GM04504 (cell line): Measurements from ENCODE around the gene ADAM10.
A peak's percentile ranks its signal among the peaks of the same experiment; 100 is the strongest.
"Not testable (repeated sequence)": the region's sequence is repeated elsewhere in the genome, so short reads cannot be mapped to it uniquely, and the experiment has no call there.

ENCODE experiments used
- DNase-seq: peaks from one replicate; pipeline ENCODE4 v3.0.0-alpha.2; 2012; ENCODE audit warnings: low read depth

Gene ADAM10

GRCh38 chr15:58749532-58750337 lies at the start of gene ADAM10:
TSS of gene ADAM10 (minus strand) at chr15:58749707. CDS start at chr15:58749534, 173 bp downstream.
- peak; percentile 99 for DNase-seq

DNA sequence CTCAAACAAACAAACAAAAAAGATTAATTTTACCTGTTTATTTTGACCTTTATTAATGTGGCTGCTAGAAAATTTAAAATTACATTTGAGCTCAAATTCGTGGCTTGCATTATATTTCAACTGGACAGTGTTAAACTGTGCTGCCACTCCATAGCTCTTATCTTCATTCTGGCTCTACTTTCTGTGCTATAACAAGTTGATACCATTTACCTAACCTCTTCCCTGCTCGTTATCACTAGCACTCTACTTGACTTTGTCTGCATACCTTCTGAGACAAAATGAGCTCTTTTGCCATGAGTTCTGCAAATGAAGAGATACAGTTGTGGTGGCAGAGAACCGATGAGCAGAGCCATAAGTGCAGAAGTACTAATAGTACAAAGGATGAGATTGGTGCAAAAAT lies 48.0 kb upstream of the ADAM10 start:
- DNase-seq, result no peak

DNA sequence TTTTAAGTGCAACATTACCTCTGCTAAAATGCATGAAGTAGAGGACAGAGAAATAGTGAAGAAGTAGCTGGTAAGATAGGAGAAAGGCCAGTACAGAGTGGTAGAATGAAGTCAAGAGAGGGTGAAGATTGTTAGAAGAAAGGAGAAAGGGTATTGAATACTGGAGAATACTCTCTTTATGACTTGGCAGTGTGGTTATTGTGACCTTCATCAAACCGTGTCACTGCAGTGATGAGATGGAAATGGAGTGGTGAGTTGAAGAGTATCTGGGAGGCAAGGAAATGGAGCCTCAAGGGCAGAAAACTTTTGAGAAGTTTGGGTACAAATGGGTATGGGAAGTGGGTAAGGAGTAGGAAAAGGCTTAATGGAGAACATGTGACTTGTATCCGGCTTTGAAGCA lies 46.3 kb upstream of the ADAM10 start:
- no peak for DNase-seq

GRCh38 chr15:58793862-58794261 lies 44.4 kb upstream of the ADAM10 start:
- no peak for DNase-seq

DNA sequence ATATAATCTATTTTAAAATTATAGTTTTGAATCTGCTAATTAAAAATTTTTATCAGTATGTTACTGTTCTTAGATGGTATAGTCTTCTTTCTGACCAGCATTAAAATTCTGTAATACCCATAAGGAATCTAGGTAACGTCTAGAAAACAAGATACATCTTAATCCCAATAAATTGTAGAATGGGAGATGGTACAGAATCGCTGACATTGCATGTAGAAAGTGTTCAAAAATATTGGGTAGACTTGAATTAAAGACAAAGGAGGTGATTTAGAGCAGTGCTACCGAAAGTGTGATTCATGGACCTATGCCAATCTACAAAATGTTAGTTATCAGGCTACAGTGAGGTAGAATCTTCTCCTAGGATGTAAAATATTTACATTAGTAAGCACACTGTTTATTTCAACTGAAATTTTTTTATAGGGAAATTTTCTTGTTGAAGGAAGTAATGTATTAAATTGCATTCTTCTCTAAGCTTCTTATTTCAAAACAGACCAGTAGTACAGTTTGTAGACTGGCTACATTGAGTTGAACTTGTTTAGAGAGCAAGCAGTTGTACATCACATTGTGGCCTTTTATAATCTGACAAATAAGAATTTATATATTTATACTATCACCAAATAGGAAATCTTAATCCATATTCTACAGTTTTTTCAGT lies 38.7 kb upstream of the ADAM10 start:
- no peak for DNase-seq

GRCh38 chr15:58785355-58785754 lies 35.8 kb upstream of the ADAM10 start:
- no peak for DNase-seq

DNA sequence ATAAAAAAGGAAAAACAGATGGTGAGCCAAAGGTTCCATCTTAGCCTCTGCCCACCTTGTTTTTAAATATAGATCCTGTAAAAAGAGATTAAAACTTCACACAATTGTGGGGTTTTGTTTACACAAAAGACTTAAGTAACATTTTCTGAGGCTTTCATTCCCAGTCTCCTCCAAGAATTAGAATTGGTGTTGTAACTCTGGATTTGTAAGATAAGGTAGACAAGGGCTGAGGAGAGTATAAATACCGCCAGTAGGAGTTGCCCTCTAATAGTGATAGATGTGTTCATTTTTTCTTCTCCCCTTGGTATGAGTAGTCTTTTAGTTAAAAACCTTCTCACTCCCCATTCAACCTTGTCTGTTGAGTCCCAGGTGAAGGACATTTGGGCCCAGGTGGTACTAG lies 30.0 kb upstream of the ADAM10 start:
- no peak for DNase-seq

DNA sequence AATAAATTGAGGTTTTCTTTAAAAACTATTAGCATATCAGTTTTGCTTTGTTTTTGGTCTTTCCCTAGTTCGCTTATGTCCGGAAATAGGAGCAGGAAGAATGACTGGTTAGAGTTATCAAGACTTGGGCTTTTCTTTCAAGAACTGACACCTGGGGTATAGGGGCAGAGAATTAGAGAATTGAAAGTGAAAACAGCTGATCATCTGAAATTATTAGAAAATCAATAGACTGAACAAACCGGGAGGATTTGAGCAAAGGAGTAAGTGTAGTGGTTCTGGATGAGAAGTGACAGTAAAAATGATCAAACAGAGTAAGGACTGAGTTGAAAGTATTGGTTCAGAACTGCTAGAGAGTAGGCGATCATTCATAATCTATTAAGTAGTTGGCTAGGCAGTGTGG lies 27.6 kb upstream of the ADAM10 start:
- DNase-seq, result no peak

DNA sequence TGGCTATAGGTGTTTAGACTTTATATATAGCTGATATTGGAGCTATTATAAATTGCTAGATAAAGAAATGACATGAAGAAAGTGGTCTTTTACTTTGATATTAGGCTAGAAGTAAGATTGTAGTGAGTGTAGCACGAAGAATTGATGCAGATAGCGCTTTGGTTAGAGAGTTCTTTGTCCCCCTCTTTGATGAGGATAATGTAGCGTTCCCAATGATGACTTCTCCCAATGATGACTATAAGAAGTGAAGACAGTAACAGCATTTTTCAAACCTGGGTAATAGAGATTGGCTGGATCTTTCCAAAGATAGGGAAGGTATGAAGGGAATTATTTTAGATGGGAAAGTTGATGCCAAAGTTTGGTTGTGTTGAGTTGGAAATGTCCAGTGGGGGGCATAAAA lies 25.9 kb upstream of the ADAM10 start:
- no peak for DNase-seq

DNA sequence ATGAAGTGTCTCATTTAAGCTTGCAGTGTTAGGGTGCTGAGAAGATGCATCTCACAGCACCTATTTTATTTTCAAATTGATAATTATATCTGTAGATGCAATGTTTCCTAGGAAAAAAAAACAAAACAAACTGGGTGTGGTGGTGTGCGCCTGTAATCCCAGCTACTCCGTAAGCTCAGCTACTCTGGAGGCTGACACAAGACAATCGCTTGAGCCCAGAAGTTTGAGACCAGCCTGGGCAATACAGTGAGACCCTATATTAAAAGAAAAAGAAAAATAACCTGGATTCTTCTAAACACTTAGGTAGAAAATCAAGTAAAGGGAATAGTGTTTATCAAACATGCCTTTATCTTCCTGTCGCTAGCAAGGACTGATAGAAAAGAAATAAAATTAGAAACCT lies 23.5 kb upstream of the ADAM10 start:
- DNase-seq, result no peak

DNA sequence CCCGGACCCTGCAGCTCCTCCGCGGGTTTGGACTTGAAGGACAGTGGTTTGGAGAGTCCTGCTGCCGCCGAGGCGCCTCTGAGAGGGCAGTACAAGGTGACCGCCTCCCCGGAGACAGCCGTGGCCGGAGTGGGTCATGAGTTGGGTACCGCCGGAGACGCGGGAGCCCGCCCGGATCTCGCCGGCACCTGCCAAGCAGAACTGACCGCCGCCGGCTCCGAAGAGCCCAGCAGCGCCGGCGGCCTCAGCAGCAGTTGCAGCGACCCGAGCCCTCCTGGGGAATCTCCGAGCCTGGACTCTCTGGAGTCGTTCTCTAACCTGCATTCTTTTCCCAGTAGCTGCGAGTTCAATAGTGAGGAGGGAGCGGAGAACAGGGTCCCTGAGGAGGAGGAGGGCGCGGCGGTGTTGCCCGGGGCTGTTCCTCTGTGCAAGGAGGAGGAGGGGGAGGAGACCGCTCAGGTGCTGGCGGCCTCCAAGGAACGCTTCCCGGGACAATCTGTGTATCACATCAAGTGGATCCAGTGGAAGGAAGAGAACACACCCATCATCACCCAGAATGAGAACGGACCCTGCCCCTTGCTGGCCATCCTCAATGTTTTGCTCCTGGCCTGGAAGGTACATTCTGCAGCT lies 22.2 kb upstream of the ADAM10 start:
- no peak for DNase-seq

- DNase-seq, result peak; percentile 98
These were observed 21.5 kb upstream of the ADAM10 start, which contains the start of gene MINDY2 for GRCh38 chr15:58770857-58771620. TSS of gene MINDY2 (plus strand) at chr15:58771302. CDS start at chr15:58771396, 94 bp downstream.

- peak; percentile 60 for DNase-seq
These were observed 21.0 kb upstream of the ADAM10 start for GRCh38 chr15:58770519-58770856.

- DNase-seq, result not testable (repeated sequence)
These were observed 19.1 kb upstream of the ADAM10 start for GRCh38 chr15:58768601-58769004.

- no peak for DNase-seq
These were observed 16.8 kb upstream of the ADAM10 start for GRCh38 chr15:58766290-58766689.

- no peak for DNase-seq
These were observed 15.0 kb upstream of the ADAM10 start for GRCh38 chr15:58764468-58764867.

GRCh38 chr15:58762731-58763130 lies 13.2 kb upstream of the ADAM10 start:
- DNase-seq, result no peak

DNA sequence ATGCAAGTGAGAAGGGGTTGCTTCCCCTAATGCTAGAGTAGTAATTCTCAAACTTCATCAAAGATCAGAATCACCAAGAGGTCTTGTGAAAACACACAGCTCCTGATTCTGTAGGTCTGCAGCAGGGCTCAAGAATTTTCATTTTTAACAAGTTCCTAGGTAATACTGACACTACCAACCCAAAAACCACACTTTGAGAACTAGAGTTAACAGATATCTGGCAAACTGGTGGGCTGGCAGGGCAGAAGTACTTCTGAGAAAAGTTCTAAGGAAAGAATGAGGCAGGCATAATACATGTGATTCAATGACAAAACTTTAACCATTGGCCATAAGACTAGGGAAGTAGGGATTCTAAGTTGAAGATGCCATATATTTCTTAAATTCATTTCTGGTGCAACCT lies 12.8 kb upstream of the ADAM10 start:
- DNase-seq, result no peak

GRCh38 chr15:58761010-58761388 lies 11.5 kb upstream of the ADAM10 start:
- DNase-seq, result no peak

GRCh38 chr15:58760385-58761009 lies 11.0 kb upstream of the ADAM10 start:
- DNase-seq, result no peak

- no peak for DNase-seq
These were observed 8.6 kb upstream of the ADAM10 start for GRCh38 chr15:58758141-58758540.

GRCh38 chr15:58755956-58756355 lies 6.4 kb upstream of the ADAM10 start:
- DNase-seq, result no peak
